GM21360 (cell line): ENCODE results near the gene ANKS3.

Source experiments
- ATAC-seq: cut with Tn5 transposase; IDR thresholded peaks from one replicate; pipeline ENCODE4 v1.9.1; 2021; ENCODE audit warnings: mild to moderate bottlenecking, moderate library complexity; ENCODE audit not compliant: unreplicated experiment

ANKS3 gene

DNA sequence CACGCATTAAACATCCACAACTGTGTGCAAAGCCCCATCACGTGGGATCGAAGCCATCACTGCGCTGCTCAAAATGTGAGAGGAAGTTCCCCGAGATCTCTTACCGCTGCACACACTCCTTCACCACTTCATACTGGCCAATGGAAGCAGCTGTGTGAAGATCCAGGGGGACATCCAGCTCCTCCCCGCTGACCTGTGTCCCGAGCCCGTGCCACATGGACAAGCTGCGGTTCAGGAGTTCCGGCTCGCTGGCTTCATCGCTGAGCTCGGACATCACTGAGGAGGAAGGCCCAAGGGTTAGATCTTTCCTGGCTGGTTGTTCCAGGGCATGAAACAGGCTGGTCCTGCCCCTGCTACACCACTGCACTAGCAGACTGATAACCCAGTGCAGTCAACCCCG is 4.2 kb downstream of the ANKS3 start:
- ATAC-seq = no peak

- ATAC-seq = no peak
These were observed 5.4 kb downstream of the ANKS3 start for GRCh38 chr16:4728676-4729075.

GRCh38 chr16:4726616-4727015 is 7.5 kb downstream of the ANKS3 start:
- ATAC-seq = no peak

DNA sequence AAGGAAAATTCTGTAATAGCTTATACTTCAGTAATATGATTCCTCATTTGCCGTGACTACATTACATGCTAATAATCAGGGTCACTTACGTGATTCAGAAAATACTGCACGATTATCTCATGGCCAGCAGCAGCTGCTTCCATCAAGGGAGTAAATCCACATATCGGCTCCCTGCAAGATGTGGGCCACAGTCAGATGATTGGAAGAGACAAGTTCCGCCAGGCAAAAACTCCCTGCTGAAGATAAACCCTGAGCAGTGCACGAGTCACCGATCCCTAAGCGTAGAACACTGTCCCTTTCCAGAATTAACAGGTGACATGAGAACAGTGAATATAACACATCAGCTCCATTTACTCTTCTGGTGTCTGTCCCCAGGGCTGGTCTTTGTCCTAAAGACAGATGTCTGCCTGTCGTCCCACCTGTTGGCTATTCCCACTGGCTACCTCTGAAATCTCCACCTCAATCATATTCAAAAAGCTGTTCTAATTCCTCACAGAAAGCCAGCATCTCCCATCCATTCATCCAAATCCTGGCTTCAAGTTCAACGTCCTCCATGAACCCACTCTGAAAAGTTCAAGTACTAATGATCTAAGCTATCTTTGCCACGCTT is 9.3 kb downstream of the ANKS3 start:
- no peak for ATAC-seq

DNA sequence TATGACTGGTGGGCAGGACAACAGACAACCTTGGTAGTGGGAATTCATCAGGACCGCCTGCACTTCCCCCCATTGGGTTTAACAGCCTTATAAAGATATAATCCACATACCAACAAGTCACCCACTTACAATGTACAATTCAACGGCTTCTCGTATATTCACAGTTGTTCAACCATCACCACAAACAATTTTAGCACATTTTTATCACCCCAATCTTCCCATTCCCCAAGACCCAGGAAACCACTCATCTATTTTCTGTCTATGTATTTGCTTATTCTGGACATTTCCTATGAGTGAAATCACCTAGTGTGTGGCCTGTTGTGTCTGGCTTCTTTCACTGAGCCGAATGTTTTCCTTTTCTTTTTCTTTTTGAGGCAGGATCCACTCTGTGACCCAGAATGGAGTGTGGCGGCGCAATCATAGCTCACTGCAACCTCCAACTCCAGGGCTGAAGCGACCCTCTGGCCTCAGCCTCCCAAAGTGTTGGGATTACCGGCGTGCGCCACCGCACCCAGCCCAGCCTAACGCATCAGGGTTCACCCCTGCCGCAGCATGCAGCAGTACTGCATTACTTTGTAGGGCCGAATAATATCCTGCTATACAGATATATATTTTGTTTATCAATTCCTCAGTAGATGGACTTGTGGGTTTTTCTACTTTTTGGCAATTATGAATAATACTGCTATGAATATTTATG is 10.9 kb downstream of the ANKS3 start:
- no peak for ATAC-seq

- ATAC-seq = no peak
These were observed 15.6 kb downstream of the ANKS3 start for GRCh38 chr16:4718466-4718865.

GRCh38 chr16:4714996-4715395 is 19.1 kb downstream of the ANKS3 start:
- no peak for ATAC-seq

- no peak for ATAC-seq
These were observed 20.2 kb downstream of the ANKS3 start for GRCh38 chr16:4713663-4714501.

DNA sequence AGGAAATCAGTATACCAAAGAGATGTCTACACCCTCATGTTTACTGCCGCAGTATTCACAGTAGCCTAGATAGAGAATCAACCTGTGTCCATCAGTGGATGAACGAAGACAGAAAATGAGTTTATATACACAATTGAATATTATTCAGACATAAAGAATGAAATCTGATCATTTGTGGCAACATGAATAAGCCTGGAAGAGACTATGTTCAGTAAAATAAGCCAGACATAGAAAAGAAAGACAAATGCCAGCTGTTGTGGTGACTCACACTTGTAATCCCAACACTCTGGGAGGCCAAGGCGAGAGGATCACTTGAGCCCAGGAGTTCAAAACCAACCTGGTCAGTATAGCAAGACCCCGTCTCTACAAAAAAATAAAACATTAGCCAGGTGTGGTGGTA is 24.6 kb downstream of the ANKS3 start:
- ATAC-seq = no peak

- no peak for ATAC-seq
These were observed 27.2 kb downstream of the ANKS3 start for GRCh38 chr16:4706871-4707270.

DNA sequence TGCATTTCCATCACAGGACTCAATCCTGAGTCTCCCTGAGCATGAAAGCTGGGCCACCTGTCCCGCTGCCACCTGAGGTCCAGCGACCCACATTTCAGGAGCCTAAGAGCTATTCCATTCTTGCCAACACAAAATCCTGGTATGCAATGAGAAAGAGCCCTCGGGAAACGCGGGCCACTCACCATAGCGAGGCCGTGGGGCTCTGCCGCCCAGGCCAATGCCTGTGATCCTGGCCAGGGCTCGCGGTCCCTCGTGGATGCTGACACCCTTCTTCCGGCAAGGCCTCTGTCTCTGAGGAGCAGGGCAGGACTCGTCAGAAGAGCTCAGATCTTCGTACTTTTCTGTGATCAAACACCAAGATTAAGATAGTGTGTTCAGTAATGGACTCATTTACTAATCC is 29.2 kb downstream of the ANKS3 start:
- ATAC-seq = no peak

DNA sequence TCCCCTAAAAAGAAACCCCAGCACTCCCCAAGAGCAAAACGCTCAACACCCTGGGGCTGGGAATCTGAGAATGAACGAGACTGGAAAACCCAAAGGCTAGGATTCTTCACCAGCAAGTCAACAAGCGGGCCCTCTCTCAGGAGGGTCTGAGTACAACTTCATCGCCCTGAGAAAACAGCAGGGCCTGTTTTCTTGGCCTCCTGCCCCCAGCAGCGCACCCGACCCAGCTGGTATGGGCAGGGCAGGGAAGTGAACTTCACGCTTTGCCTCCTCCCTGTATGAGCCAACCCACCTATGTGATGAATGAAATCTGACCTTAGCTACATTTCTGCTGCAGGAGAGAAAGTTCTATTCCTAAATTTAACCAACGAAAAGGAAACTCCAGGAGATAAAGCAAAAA is 29.6 kb downstream of the ANKS3 start:
- no peak for ATAC-seq

DNA sequence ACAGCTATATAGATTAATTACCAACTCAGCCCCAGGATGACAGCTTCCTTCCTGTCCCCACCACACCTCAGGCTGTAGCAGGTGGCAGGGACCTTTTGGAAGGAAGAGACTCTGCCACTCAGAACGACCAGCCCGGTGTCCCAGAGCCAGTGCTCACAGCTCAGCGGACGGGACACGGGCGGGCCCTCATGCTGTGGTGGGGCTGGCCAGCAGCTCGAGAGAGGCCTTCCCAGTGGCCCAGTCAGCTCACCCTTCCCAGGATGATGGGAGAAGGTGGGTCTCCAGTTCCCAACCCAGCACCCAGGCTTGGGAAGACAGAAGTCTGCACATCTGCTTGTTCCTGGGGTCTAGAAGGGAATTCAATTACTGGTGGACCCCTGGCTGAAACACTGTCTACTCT is 30.2 kb downstream of the ANKS3 start:
- ATAC-seq = no peak

DNA sequence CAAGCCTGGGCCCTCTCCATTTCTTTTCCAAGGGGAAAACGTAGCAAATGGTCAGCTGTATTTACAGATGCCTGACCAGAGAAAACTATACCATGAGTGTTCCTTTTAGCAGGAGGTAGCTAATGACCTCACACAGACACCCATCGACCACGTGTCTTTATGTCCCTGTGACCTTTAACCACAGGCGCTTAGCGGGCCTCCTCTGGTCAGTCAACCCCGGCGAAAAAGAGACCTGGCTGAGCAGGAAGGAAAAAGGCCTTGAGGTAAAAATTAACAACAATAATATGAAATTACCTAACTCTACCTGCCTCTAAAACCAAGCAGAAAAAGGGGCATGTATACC is 31.6 kb downstream of the ANKS3 start:
- ATAC-seq = no peak

DNA sequence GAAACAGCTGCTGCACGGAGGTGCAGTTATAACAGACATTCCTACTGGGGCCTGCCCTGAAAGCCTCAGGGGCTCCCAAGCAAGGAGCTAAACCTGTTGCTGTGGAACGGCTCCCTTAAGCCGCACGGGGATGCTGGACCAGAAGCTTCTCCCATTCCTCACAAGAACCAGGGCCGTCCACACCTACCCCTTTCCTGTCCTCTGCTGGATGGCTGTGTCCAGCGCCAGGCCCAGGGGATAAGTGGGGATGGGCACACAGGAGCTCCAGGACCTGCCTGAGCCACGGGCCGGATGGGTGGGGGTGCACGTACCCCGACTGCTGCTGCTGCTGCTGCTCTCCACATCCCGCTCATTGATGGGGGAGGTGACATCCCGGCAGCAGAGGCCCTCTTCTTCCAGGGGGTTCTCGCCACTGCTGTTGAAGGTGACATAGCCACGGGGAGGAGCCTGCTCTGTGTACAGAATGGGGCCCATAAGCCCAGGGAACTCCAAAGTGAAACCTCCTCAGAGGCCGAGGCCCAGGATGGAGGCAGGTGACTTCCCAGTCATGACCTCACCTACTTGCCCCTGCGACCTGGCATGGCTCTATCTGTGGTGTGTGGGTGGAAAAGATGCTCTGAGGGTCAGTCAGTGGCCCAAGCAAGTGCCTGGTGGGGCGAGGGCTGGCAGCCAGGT is 32.1 kb downstream of the ANKS3 start:
- no peak for ATAC-seq

GRCh38 chr16:4700997-4701743 is 32.9 kb downstream of the ANKS3 start:
- ATAC-seq = no peak

- no peak for ATAC-seq
These were observed 33.6 kb downstream of the ANKS3 start for GRCh38 chr16:4700380-4700996.

GRCh38 chr16:4699046-4699556 is 35.0 kb downstream of the ANKS3 start:
- no peak for ATAC-seq

DNA sequence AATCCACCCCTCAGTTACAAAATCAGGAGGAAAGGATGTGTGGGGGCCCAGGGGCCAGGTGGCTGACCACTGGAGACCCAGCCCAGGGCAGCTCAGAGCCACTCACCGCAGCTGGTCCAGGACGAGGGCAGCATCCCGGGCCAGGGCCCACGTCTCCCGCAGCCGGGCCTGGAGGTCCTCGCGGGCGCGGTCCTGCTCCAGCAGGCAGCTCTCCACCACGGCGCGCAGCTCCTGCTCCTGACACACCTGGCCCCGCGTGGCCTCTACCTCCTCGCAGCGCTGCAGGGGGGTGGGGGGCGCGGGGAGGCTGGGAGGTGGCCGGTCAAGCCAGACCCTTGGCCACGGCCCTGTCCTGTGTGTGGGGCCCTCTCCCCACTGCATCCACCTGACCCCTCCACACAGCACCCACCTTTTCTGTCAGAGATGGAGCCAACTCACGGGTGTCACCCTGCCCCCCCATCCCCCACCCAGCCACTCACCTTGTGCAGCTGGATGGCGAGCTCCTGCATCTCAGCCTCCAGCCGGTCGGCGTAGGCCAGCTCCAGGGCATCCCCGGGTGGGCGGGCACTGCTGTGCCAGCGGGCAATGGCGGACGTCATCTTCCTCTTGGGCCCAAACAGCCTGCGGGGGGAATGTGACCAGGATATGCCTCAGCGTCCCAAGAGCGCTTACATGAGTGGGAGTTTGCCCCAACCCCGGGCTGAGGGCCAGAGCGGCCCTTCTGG is 35.6 kb downstream of the ANKS3 start:
- no peak for ATAC-seq
